WTC11 (cell line): ENCODE data around the gene ATP2A1. TPM values are rescaled to one million over a fixed set of nuclear protein-coding genes. Genes with fewer than 3 reads are reported as not detected.

Experiments used
- ATAC-seq: fragments of 200-7000 bp; cut with Tn5 transposase; 2 replicates; pipeline ENCODE4 v1.10.0; 2021; ENCODE audit warnings: mild to moderate bottlenecking, moderate library complexity
- CTCF ChIA-PET: fragments of 300-600 bp; sonication (Branson Sonifier 250); formaldehyde crosslinking; loops from one replicate; lab custom pipeline; 2021; ENCODE audit warnings: antibody characterized with exemption; lab: Charles Lee
- POLR2A ChIA-PET: fragments of 350-600 bp; sonication (Branson Sonifier 250); formaldehyde crosslinking; loops from one replicate; lab custom pipeline; 2021; ENCODE audit warnings: antibody characterized with exemption; lab: Charles Lee
- DNase-seq: peaks from one replicate; pipeline ENCODE4 v3.0.0; 2021; ENCODE audit warnings: low spot score
- H3K27ac Mint-ChIP-seq: 2 replicates; pipeline ENCODE4 v1.8.0; 2021; ENCODE audit warnings: mixed read lengths
- H3K27me3 Mint-ChIP-seq: 2 replicates; pipeline ENCODE4 v1.8.0; 2021; ENCODE audit warnings: low read depth, mild to moderate bottlenecking, moderate library complexity, mixed read lengths
- H3K36me3 Mint-ChIP-seq: 2 replicates; pipeline ENCODE4 v1.8.0; 2021; ENCODE audit warnings: mixed read lengths
- H3K4me1 Mint-ChIP-seq: 2 replicates; pipeline ENCODE4 v1.8.0; 2022; ENCODE audit warnings: mixed read lengths
- H3K4me3 Mint-ChIP-seq: 2 replicates; pipeline ENCODE4 v1.8.0; 2021; ENCODE audit warnings: mild to moderate bottlenecking, moderate library complexity, mixed read lengths
- H3K9me3 Mint-ChIP-seq: 2 replicates; pipeline ENCODE4 v1.8.0; 2021; ENCODE audit warnings: mixed read lengths
- CBFB ChIP-seq: sonication (generic); formaldehyde crosslinking; IDR thresholded peaks from 2 replicates; pipeline ENCODE4 v1.8.1; 2022; ENCODE audit warnings: mild to moderate bottlenecking, low read depth, missing genetic modification reagents
- ELF4 ChIP-seq: sonication (generic); formaldehyde crosslinking; IDR thresholded peaks from 2 replicates; pipeline ENCODE4 v1.8.1; 2022; ENCODE audit warnings: low read depth, mild to moderate bottlenecking, moderate library complexity, missing genetic modification reagents
- EMX1 ChIP-seq: fragments of 250-450 bp; sonication (Bioruptor Pico); IDR thresholded peaks from 2 replicates; pipeline ENCODE4 v1.8.0; 2021; ENCODE audit warnings: mild to moderate bottlenecking
- FOXK1 ChIP-seq: sonication (generic); formaldehyde crosslinking; IDR thresholded peaks from 2 replicates; pipeline ENCODE4 v1.8.0; 2022; ENCODE audit warnings: mild to moderate bottlenecking, moderate library complexity, missing genetic modification reagents
- HMGA2 ChIP-seq: fragments of 250-450 bp; sonication (Bioruptor Pico); IDR thresholded peaks from 2 replicates; pipeline ENCODE4 v1.4.0; 2021; ENCODE audit warnings: mild to moderate bottlenecking, moderate library complexity
- IRF2 ChIP-seq: sonication (generic); formaldehyde crosslinking; IDR thresholded peaks from 2 replicates; pipeline ENCODE4 v1.8.0; 2022; ENCODE audit warnings: low read depth, missing genetic modification reagents, borderline replicate concordance
- JAZF1 ChIP-seq: fragments of 250-450 bp; sonication (Bioruptor Pico); IDR thresholded peaks from 2 replicates; pipeline ENCODE4 v1.9.0; 2021; ENCODE audit warnings: moderate library complexity, mild to moderate bottlenecking, inconsistent platforms
- NR1H2 ChIP-seq: sonication (generic); formaldehyde crosslinking; IDR thresholded peaks from 2 replicates; pipeline ENCODE4 v1.9.0; 2021; ENCODE audit warnings: mild to moderate bottlenecking, moderate library complexity, missing genetic modification reagents
- RORB ChIP-seq: fragments of 250-450 bp; sonication (Bioruptor Pico); IDR thresholded peaks from 2 replicates; pipeline ENCODE4 v1.9.0; 2021; ENCODE audit warnings: mild to moderate bottlenecking
- TEAD4 ChIP-seq: sonication (generic); formaldehyde crosslinking; IDR thresholded peaks from 2 replicates; pipeline ENCODE4 v1.8.0; 2022; ENCODE audit warnings: mild to moderate bottlenecking, missing genetic modification reagents
- ZNF396 ChIP-seq: fragments of 250-450 bp; sonication (Bioruptor Pico); IDR thresholded peaks from 2 replicates; pipeline ENCODE4 v1.8.0; 2021; ENCODE audit warnings: mild to moderate bottlenecking, moderate library complexity, borderline replicate concordance
- ZNF423 ChIP-seq: fragments of 250-450 bp; sonication (Bioruptor Pico); IDR thresholded peaks from 2 replicates; pipeline ENCODE4 v2.1.2; 2022; ENCODE audit warnings: mild to moderate bottlenecking, moderate library complexity
- total RNA-seq: library from RNA; stranded (reverse); gene quantifications from 3 replicates; pipeline ENCODE4 v1.2.3, GENCODE V29; 2021
- TF ChIP-seq, protein P1 (sequence below): sonication (generic); formaldehyde crosslinking; IDR thresholded peaks from 2 replicates; pipeline ENCODE4 v1.8.1; 2022; ENCODE audit warnings: mild to moderate bottlenecking, moderate library complexity, missing genetic modification reagents
- TF ChIP-seq, protein P2 (sequence below): sonication (generic); formaldehyde crosslinking; IDR thresholded peaks from 2 replicates; pipeline ENCODE4 v1.8.0; 2022; ENCODE audit warnings: missing genetic modification reagents
- TF ChIP-seq, protein P3 (sequence below): sonication (generic); formaldehyde crosslinking; IDR thresholded peaks from 2 replicates; pipeline ENCODE4 v1.8.1; 2022; ENCODE audit warnings: low read depth, mild to moderate bottlenecking, moderate library complexity, missing genetic modification reagents, borderline replicate concordance
- TF ChIP-seq, protein P4 (sequence below): sonication (generic); formaldehyde crosslinking; IDR thresholded peaks from 2 replicates; pipeline ENCODE4 v1.8.1; 2022; ENCODE audit warnings: missing genetic modification reagents, borderline replicate concordance
- TF ChIP-seq, protein P5 (sequence below): sonication (generic); formaldehyde crosslinking; IDR thresholded peaks from 2 replicates; pipeline ENCODE4 v1.8.1; 2023; ENCODE audit warnings: mild to moderate bottlenecking, missing genetic modification reagents
- TF ChIP-seq, protein P6 (sequence below): fragments of 250-450 bp; sonication (Bioruptor Pico); IDR thresholded peaks from 2 replicates; pipeline ENCODE4 v1.9.0; 2021; ENCODE audit warnings: mild to moderate bottlenecking
- TF ChIP-seq, protein P7 (sequence below): sonication (generic); formaldehyde crosslinking; IDR thresholded peaks from 2 replicates; pipeline ENCODE4 v1.8.1; 2023; ENCODE audit warnings: mild to moderate bottlenecking, missing genetic modification reagents, moderate library complexity
- TF ChIP-seq, protein P8 (sequence below): sonication (generic); formaldehyde crosslinking; IDR thresholded peaks from 2 replicates; pipeline ENCODE4 v1.8.1; 2023; ENCODE audit warnings: mild to moderate bottlenecking, missing genetic modification reagents, moderate library complexity
- TF ChIP-seq, protein P9 (sequence below): sonication (generic); formaldehyde crosslinking; conservative IDR thresholded peaks from 2 replicates; pipeline ENCODE4 v1.8.1; 2023; ENCODE audit warnings: mild to moderate bottlenecking, low read depth, missing genetic modification reagents, moderate library complexity

Gene ATP2A1
- total RNA-seq, 1 experiment from 2014 or later: 6.4 TPM

DNA sequence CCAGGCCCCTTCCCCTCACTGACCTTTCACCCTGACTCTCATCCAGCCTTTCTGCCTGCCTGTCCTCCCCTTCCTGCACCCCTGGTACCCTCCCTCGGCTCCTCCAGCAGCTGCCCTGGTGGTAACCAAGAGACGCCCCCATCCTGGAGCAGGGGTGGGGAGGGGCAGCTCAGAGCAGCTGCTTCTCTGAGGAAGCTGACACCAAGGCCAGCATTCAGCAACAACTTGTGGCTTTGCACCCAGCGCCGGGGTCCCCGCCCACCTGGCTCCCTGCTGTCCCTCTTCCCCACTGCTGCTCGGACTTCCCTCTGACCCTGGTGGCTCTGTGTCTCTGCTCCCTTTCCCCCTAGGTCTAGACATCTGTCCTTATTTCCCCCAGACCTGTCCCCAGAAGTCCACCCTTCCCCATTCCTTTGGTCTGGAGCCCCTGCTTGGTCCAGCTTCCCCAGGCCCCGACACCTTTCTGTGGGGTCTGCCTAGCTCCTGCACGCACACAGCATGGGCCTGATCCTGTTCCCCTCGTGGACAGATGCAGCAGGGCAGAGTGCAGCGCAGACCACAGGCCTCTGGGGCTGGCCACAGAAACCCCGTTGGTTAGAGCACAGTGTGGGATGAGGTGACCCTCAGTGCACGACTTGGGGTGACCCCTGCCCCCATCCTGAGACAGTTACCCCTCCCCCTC lies 1.2 kb upstream of the ATP2A1 start (continued):
- no peak for TF ChIP-seq IRF2 (CRISPR knock-in tag)
- TF ChIP-seq CBFB: no peak

DNA sequence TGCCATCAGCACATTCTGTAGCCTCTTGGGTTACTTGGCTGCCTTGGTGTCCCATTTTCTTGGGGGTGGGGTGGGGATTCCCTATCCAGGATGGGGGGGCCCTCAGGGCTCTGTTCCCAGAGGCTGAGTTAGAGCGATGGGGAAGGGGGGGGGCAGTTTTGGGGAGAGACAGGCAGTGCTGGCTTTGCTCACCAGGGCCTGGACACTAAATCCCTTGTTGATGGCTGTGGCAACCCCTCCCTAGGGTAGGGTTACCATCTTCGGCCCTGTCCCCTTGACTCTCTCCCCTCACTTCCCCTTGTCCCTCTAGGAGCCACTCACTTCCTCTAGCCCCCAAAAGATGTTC lies 660 bp upstream of the ATP2A1 start:
- Mint-ChIP-seq H3K4me3 (peak overlapping the region; percentile 20; the same call in 1 of the 2 replicates), H3K27me3 (peaks cover 28% of the 10 kb centered on the region), H3K4me1 (peaks cover 27% of the 10 kb centered on the region), H3K36me3 (peaks cover 2% of the 10 kb centered on the region; the same call in 1 of the 2 replicates), H3K27ac (no peak overlapping the region), H3K9me3 (no peaks in the 10 kb centered on the region)
- TF ChIP-seq RORB (CRISPR knock-in tag): no peak
- TF ChIP-seq JAZF1 (CRISPR knock-in tag): no peak
- no peak for TF ChIP-seq HMGA2 (CRISPR knock-in tag)
- TF ChIP-seq, protein P1, sequence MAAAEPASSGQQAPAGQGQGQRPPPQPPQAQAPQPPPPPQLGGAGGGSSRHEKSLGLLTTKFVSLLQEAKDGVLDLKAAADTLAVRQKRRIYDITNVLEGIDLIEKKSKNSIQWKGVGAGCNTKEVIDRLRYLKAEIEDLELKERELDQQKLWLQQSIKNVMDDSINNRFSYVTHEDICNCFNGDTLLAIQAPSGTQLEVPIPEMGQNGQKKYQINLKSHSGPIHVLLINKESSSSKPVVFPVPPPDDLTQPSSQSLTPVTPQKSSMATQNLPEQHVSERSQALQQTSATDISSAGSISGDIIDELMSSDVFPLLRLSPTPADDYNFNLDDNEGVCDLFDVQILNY (CRISPR knock-in tag): no peak
- TF ChIP-seq, protein P2, sequence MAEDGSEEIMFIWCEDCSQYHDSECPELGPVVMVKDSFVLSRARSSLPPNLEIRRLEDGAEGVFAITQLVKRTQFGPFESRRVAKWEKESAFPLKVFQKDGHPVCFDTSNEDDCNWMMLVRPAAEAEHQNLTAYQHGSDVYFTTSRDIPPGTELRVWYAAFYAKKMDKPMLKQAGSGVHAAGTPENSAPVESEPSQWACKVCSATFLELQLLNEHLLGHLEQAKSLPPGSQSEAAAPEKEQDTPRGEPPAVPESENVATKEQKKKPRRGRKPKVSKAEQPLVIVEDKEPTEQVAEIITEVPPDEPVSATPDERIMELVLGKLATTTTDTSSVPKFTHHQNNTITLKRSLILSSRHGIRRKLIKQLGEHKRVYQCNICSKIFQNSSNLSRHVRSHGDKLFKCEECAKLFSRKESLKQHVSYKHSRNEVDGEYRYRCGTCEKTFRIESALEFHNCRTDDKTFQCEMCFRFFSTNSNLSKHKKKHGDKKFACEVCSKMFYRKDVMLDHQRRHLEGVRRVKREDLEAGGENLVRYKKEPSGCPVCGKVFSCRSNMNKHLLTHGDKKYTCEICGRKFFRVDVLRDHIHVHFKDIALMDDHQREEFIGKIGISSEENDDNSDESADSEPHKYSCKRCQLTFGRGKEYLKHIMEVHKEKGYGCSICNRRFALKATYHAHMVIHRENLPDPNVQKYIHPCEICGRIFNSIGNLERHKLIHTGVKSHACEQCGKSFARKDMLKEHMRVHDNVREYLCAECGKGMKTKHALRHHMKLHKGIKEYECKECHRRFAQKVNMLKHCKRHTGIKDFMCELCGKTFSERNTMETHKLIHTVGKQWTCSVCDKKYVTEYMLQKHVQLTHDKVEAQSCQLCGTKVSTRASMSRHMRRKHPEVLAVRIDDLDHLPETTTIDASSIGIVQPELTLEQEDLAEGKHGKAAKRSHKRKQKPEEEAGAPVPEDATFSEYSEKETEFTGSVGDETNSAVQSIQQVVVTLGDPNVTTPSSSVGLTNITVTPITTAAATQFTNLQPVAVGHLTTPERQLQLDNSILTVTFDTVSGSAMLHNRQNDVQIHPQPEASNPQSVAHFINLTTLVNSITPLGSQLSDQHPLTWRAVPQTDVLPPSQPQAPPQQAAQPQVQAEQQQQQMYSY (CRISPR knock-in tag): no peak
- TF ChIP-seq, protein P3, sequence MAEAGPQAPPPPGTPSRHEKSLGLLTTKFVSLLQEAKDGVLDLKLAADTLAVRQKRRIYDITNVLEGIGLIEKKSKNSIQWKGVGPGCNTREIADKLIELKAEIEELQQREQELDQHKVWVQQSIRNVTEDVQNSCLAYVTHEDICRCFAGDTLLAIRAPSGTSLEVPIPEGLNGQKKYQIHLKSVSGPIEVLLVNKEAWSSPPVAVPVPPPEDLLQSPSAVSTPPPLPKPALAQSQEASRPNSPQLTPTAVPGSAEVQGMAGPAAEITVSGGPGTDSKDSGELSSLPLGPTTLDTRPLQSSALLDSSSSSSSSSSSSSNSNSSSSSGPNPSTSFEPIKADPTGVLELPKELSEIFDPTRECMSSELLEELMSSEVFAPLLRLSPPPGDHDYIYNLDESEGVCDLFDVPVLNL (CRISPR knock-in tag): no peak
- TF ChIP-seq, protein P4, sequence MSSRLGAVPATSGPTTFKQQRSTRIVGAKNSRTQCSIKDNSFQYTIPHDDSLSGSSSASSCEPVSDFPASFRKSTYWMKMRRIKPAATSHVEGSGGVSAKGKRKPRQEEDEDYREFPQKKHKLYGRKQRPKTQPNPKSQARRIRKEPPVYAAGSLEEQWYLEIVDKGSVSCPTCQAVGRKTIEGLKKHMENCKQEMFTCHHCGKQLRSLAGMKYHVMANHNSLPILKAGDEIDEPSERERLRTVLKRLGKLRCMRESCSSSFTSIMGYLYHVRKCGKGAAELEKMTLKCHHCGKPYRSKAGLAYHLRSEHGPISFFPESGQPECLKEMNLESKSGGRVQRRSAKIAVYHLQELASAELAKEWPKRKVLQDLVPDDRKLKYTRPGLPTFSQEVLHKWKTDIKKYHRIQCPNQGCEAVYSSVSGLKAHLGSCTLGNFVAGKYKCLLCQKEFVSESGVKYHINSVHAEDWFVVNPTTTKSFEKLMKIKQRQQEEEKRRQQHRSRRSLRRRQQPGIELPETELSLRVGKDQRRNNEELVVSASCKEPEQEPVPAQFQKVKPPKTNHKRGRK (CRISPR knock-in tag): no peak
- TF ChIP-seq, protein P5, sequence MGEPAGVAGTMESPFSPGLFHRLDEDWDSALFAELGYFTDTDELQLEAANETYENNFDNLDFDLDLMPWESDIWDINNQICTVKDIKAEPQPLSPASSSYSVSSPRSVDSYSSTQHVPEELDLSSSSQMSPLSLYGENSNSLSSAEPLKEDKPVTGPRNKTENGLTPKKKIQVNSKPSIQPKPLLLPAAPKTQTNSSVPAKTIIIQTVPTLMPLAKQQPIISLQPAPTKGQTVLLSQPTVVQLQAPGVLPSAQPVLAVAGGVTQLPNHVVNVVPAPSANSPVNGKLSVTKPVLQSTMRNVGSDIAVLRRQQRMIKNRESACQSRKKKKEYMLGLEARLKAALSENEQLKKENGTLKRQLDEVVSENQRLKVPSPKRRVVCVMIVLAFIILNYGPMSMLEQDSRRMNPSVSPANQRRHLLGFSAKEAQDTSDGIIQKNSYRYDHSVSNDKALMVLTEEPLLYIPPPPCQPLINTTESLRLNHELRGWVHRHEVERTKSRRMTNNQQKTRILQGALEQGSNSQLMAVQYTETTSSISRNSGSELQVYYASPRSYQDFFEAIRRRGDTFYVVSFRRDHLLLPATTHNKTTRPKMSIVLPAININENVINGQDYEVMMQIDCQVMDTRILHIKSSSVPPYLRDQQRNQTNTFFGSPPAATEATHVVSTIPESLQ: no peak
- no peak for TF ChIP-seq ELF4
- TF ChIP-seq, protein P6, sequence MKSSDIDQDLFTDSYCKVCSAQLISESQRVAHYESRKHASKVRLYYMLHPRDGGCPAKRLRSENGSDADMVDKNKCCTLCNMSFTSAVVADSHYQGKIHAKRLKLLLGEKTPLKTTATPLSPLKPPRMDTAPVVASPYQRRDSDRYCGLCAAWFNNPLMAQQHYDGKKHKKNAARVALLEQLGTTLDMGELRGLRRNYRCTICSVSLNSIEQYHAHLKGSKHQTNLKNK (CRISPR knock-in tag): no peak
- TF ChIP-seq, protein P7, sequence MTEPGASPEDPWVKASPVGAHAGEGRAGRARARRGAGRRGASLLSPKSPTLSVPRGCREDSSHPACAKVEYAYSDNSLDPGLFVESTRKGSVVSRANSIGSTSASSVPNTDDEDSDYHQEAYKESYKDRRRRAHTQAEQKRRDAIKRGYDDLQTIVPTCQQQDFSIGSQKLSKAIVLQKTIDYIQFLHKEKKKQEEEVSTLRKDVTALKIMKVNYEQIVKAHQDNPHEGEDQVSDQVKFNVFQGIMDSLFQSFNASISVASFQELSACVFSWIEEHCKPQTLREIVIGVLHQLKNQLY (CRISPR knock-in tag): no peak
- no peak for TF ChIP-seq FOXK1 (CRISPR knock-in tag)
- TF ChIP-seq ZNF423 (CRISPR knock-in tag): no peak
- TF ChIP-seq, protein P8, sequence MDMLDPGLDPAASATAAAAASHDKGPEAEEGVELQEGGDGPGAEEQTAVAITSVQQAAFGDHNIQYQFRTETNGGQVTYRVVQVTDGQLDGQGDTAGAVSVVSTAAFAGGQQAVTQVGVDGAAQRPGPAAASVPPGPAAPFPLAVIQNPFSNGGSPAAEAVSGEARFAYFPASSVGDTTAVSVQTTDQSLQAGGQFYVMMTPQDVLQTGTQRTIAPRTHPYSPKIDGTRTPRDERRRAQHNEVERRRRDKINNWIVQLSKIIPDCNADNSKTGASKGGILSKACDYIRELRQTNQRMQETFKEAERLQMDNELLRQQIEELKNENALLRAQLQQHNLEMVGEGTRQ (CRISPR knock-in tag): no peak
- no peak for TF ChIP-seq NR1H2 (CRISPR knock-in tag)
- TF ChIP-seq, protein P9, sequence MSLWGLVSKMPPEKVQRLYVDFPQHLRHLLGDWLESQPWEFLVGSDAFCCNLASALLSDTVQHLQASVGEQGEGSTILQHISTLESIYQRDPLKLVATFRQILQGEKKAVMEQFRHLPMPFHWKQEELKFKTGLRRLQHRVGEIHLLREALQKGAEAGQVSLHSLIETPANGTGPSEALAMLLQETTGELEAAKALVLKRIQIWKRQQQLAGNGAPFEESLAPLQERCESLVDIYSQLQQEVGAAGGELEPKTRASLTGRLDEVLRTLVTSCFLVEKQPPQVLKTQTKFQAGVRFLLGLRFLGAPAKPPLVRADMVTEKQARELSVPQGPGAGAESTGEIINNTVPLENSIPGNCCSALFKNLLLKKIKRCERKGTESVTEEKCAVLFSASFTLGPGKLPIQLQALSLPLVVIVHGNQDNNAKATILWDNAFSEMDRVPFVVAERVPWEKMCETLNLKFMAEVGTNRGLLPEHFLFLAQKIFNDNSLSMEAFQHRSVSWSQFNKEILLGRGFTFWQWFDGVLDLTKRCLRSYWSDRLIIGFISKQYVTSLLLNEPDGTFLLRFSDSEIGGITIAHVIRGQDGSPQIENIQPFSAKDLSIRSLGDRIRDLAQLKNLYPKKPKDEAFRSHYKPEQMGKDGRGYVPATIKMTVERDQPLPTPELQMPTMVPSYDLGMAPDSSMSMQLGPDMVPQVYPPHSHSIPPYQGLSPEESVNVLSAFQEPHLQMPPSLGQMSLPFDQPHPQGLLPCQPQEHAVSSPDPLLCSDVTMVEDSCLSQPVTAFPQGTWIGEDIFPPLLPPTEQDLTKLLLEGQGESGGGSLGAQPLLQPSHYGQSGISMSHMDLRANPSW (CRISPR knock-in tag): no peak
- TF ChIP-seq TEAD4 (CRISPR knock-in tag): no peak
- no peak for TF ChIP-seq CBFB
- no peak for TF ChIP-seq EMX1
- no peak for TF ChIP-seq ZNF396 (CRISPR knock-in tag)
- CTCF ChIA-PET: interaction anchor here (0.5 to 1.0 kb wide), 2 partner anchors 34 to 68 kb away, joined by 3 to 4 read pairs; no protein-coding TSS in a partner anchor
- DNase-seq: no peak
- ATAC-seq: no peak
- POLR2A ChIA-PET: no interaction called here
